HG02870 (cell line): ENCODE results near the gene DNAJB6.

Source experiments
- ATAC-seq: cut with Tn5 transposase; IDR thresholded peaks from one replicate; pipeline ENCODE4 v1.9.1; 2021; ENCODE audit warnings: mild to moderate bottlenecking, moderate library complexity; ENCODE audit not compliant: unreplicated experiment

DNAJB6 gene

GRCh38 chr7:157425137-157425731 lies 88.4 kb downstream of the DNAJB6 start:
- no peak for ATAC-seq

GRCh38 chr7:157425761-157426160 lies 89.0 kb downstream of the DNAJB6 start:
- ATAC-seq = no peak

GRCh38 chr7:157426463-157427301 lies 89.9 kb downstream of the DNAJB6 start:
- ATAC-seq = no peak

- no peak for ATAC-seq
Observed at GRCh38 chr7:157427811-157428553, 91.2 kb downstream of the DNAJB6 start.

- ATAC-seq = no peak
Observed at GRCh38 chr7:157428554-157428945, 91.7 kb downstream of the DNAJB6 start.

GRCh38 chr7:157429001-157429679 lies 92.3 kb downstream of the DNAJB6 start:
- ATAC-seq = no peak

- ATAC-seq = no peak
Observed at GRCh38 chr7:157429680-157430224, 92.9 kb downstream of the DNAJB6 start.

GRCh38 chr7:157430721-157431120 lies 93.9 kb downstream of the DNAJB6 start:
- no peak for ATAC-seq

GRCh38 chr7:157431173-157431950 lies 94.6 kb downstream of the DNAJB6 start:
- ATAC-seq = no peak

GRCh38 chr7:157431951-157432540 lies 95.2 kb downstream of the DNAJB6 start:
- no peak for ATAC-seq

GRCh38 chr7:157432541-157432956 lies 95.7 kb downstream of the DNAJB6 start:
- ATAC-seq = no peak

GRCh38 chr7:157432957-157433576 lies 96.3 kb downstream of the DNAJB6 start:
- peak; percentile 48 for ATAC-seq

GRCh38 chr7:157433628-157434027 lies 96.8 kb downstream of the DNAJB6 start:
- no peak for ATAC-seq

GRCh38 chr7:157434231-157434630 lies 97.4 kb downstream of the DNAJB6 start:
- no peak for ATAC-seq

- no peak for ATAC-seq
Observed at GRCh38 chr7:157434701-157435100, 97.9 kb downstream of the DNAJB6 start.

GRCh38 chr7:157436076-157436475 lies 99.3 kb downstream of the DNAJB6 start:
- no peak for ATAC-seq

- ATAC-seq = no peak
Observed at GRCh38 chr7:157436763-157437480, 100.1 kb downstream of the DNAJB6 start.

GRCh38 chr7:157437519-157438061 lies 100.8 kb downstream of the DNAJB6 start:
- ATAC-seq = no peak
